ENCODE data around the gene CARNS1. TPM values are rescaled to one million over a fixed set of nuclear protein-coding genes. Genes with fewer than 3 reads are reported as not detected.

Gene CARNS1
- total and polyA plus RNA-seq, 2 experiments from 2014 or later: 2.4 to 7.7 TPM

- no peaks in the 10 kb centered on the region for H3K9me3 ChIP-seq (ENCODE audit: low read depth)
- no peaks in the 10 kb centered on the region for H3K27me3 ChIP-seq
- no peaks in the 10 kb centered on the region for H4K20me1 ChIP-seq (ENCODE audit: insufficient read depth, poor library complexity, severe bottlenecking)
- peaks cover 37% of the 10 kb centered on the region for H3K79me2 ChIP-seq
- no peak overlapping the region for H3K4me2 ChIP-seq
- whole genome bisulfite sequencing (ENCODE audit: low lambda C conversion rate, missing lambda C conversion rate): 96% methylated on average over 5 of the region's 5 CpGs
- no peak for TF ChIP-seq CTCF (IDR thresholded peaks at IDR 0.05; ENCODE audit: poor library complexity)
- no peak for TF ChIP-seq EZH2 (IDR thresholded peaks at IDR 0.05; ENCODE audit: borderline replicate concordance)
- TF ChIP-seq EZH2phosphoT487 (IDR thresholded peaks at IDR 0.05; ENCODE audit: low read depth, severe bottlenecking, unreplicated experiment): no peak
- no peak for DNase-seq (ENCODE audit: low spot score)
- H3K36me3 ChIP-seq (replicated peaks; ENCODE audit: insufficient read depth, low read depth): no peaks in the 10 kb centered on the region
- peaks cover 8% of the 10 kb centered on the region for H3K4me1 ChIP-seq (ENCODE audit: insufficient read depth)
- H3K9me2 ChIP-seq (replicated peaks; ENCODE audit: insufficient read depth): no peaks in the 10 kb centered on the region
- no peak overlapping the region for H3K4me3 ChIP-seq
- no peak overlapping the region for H3K27ac ChIP-seq
- H2AFZ ChIP-seq: no peak overlapping the region
Measured at GRCh38 chr11:67466367-67466766, 50.9 kb downstream of the CARNS1 start.

DNA sequence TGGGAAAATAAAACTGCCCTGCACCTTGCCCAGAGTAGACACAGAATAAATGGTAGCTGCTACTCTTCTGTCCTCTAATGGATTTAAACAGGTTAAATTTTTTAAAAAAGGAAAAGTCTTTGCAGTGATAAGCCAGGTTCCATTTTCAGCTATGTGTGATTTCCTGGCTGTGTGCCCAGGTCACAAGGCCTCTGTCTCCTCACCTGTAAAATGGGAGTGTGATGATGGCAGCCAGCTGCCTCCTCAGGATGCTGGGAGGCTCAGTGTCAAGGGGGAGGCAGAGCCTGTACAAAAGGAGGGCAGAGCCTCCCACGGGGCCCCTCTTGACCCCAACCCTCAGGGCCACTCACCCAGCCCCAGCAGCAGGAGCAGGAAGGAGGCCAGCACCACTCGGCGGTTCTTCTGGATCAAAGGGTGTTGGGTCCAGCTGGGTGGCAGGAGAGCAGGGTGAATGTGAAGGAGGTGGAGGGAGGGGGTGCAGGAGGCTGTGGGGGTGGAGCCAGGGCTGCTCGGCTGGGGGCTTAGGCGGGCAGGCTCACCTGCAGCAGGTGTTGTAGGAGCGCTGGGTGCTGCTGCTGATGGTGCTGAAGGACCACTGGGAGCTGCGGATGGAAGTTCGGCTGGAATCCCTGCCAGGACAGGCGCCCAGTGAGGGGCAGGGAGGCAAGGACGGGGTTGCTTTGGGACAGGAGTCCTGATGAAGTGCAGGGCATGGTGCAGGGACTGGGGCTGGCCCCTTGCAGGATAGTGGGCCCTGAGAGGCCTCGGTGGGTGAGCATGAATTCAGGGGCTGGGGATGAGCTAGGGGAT is 51.7 kb downstream of the CARNS1 start:
- peak overlapping the region; percentile 98 for H3K27ac ChIP-seq
- no peak for TF ChIP-seq EZH2phosphoT487 (IDR thresholded peaks at IDR 0.05; ENCODE audit: low read depth, severe bottlenecking, unreplicated experiment)
- TF ChIP-seq CTCF (IDR thresholded peaks at IDR 0.05; ENCODE audit: poor library complexity): no peak
- no peak for TF ChIP-seq EZH2 (IDR thresholded peaks at IDR 0.05; ENCODE audit: borderline replicate concordance)
- no peak overlapping the region for H2AFZ ChIP-seq
- peak overlapping the region; percentile 98 for H3K4me2 ChIP-seq
- peaks cover 8% of the 10 kb centered on the region for H3K4me1 ChIP-seq (ENCODE audit: insufficient read depth)
- no peaks in the 10 kb centered on the region for H3K9me2 ChIP-seq (replicated peaks; ENCODE audit: insufficient read depth)
- H3K4me3 ChIP-seq: no peak overlapping the region
- H3K27me3 ChIP-seq: no peaks in the 10 kb centered on the region
- no peaks in the 10 kb centered on the region for H3K9me3 ChIP-seq (ENCODE audit: low read depth)
- WGBS (ENCODE audit: low lambda C conversion rate, missing lambda C conversion rate): 77% methylated on average over 7 of the region's 11 CpGs
- DNase-seq (ENCODE audit: low spot score): no peak
- no peaks in the 10 kb centered on the region for H4K20me1 ChIP-seq (ENCODE audit: insufficient read depth, poor library complexity, severe bottlenecking)
- H3K36me3 ChIP-seq (replicated peaks; ENCODE audit: insufficient read depth, low read depth): no peaks in the 10 kb centered on the region
- H3K79me2 ChIP-seq: peaks cover 37% of the 10 kb centered on the region

GRCh38 chr11:67468056-67468455 is 52.6 kb downstream of the CARNS1 start:
- TF ChIP-seq CTCF (IDR thresholded peaks at IDR 0.05; ENCODE audit: poor library complexity) (no peak), EZH2 (IDR thresholded peaks at IDR 0.05; ENCODE audit: borderline replicate concordance) (no peak), EZH2phosphoT487 (IDR thresholded peaks at IDR 0.05; ENCODE audit: low read depth, severe bottlenecking, unreplicated experiment) (no peak)
- H3K79me2 ChIP-seq: peaks cover 37% of the 10 kb centered on the region
- no peaks in the 10 kb centered on the region for H4K20me1 ChIP-seq (ENCODE audit: insufficient read depth, poor library complexity, severe bottlenecking)
- peaks cover 8% of the 10 kb centered on the region for H3K4me1 ChIP-seq (ENCODE audit: insufficient read depth)
- no peaks in the 10 kb centered on the region for H3K9me3 ChIP-seq (ENCODE audit: low read depth)
- no peaks in the 10 kb centered on the region for H3K36me3 ChIP-seq (replicated peaks; ENCODE audit: insufficient read depth, low read depth)
- H3K27me3 ChIP-seq: no peaks in the 10 kb centered on the region
- H3K27ac ChIP-seq: peak overlapping the region; percentile 98
- 58% methylated on average over 5 of the region's 5 CpGs for WGBS (ENCODE audit: low lambda C conversion rate, missing lambda C conversion rate)
- DNase-seq (ENCODE audit: low spot score): peak; percentile 46
- peak overlapping the region; percentile 93 for H3K4me3 ChIP-seq
- no peaks in the 10 kb centered on the region for H3K9me2 ChIP-seq (replicated peaks; ENCODE audit: insufficient read depth)
- H2AFZ ChIP-seq: no peak overlapping the region
- peak overlapping the region; percentile 98 for H3K4me2 ChIP-seq

All from hepatocyte (in vitro differentiated cells).